Large intestine (tissue), 3 donors: ENCODE data around the gene ELMOD1. TPM values are rescaled to one million over a fixed set of nuclear protein-coding genes. Genes with fewer than 3 reads are reported as not detected.

Source experiments
- DNase-seq, 2 donors: peaks; one replicate each; pipeline versions ENCODE4 v3.0.0 to v3.0.0-alpha.2; 2013
- H3K27ac ChIP-seq: one replicate; pipeline ENCODE4 v1.5.1; 2013; ENCODE audit warnings: low read length
- H3K27me3 ChIP-seq: 2 replicates; pipeline ENCODE4 v1.6.1; 2013; ENCODE audit warnings: low read length; ENCODE audit not compliant: control insufficient read depth, insufficient read depth
- H3K36me3 ChIP-seq: 2 replicates; pipeline ENCODE4 v1.6.1; 2013; ENCODE audit warnings: low read length; ENCODE audit not compliant: control insufficient read depth, insufficient read depth
- H3K4me1 ChIP-seq: one replicate; pipeline ENCODE4 v1.6.1; 2013; ENCODE audit warnings: low read length; ENCODE audit not compliant: control insufficient read depth, insufficient read depth
- H3K4me3 ChIP-seq: one replicate; pipeline ENCODE4 v1.5.1; 2013; ENCODE audit warnings: low read length
- H3K9me3 ChIP-seq: one replicate; pipeline ENCODE4 v1.6.1; 2013; ENCODE audit warnings: mild to moderate bottlenecking, low read depth, low read length, moderate library complexity; ENCODE audit not compliant: control insufficient read depth
- WGBS: methylation state at CpG from one replicate; pipeline ENCODE4 v1.1.5; 2013; ENCODE audit warnings: low lambda C conversion rate; ENCODE audit not compliant: insufficient coverage; 5-methylcytosine and 5-hydroxymethylcytosine counted together
- polyA plus RNA-seq: library from polyadenylated mRNA; unstranded; fragments of 120-200 nt; gene quantifications from one replicate; pipeline ENCODE4 v1.2.1, GENCODE V29; 2013

Gene ELMOD1
- polyA plus RNA-seq, 1 donor: 0.43 TPM

GRCh38 chr11:107683807-107684206 is 92.9 kb downstream of the ELMOD1 start:
- no peak for DNase-seq
- no peaks in the 10 kb centered on the region for H3K4me1 ChIP-seq
- no peaks in the 10 kb centered on the region for H3K27me3 ChIP-seq
- H3K9me3 ChIP-seq: no peaks in the 10 kb centered on the region
- no peak overlapping the region for H3K27ac ChIP-seq
- H3K36me3 ChIP-seq: no peaks in the 10 kb centered on the region
- no CpG with 5 or more reads among the region's 2 CpGs for WGBS
- H3K4me3 ChIP-seq: no peak overlapping the region

- no CpG with 5 or more reads among the region's 6 CpGs for WGBS
- H3K4me1 ChIP-seq: no peaks in the 10 kb centered on the region
- H3K4me3 ChIP-seq: no peak overlapping the region
- no peaks in the 10 kb centered on the region for H3K9me3 ChIP-seq
- peaks cover 4% of the 10 kb centered on the region for H3K27me3 ChIP-seq
- H3K36me3 ChIP-seq: no peaks in the 10 kb centered on the region
- H3K27ac ChIP-seq: no peak overlapping the region
- DNase-seq: no peak
Measured at GRCh38 chr11:107688322-107688918, 97.5 kb downstream of the ELMOD1 start.

GRCh38 chr11:107689317-107690202 is 98.6 kb downstream of the ELMOD1 start:
- 87% methylated on average over 5 of the region's 11 CpGs for WGBS
- Histone ChIP-seq H3K4me3 (no peak overlapping the region), H3K27me3 (peaks cover 4% of the 10 kb centered on the region), H3K4me1 (no peaks in the 10 kb centered on the region), H3K27ac (no peak overlapping the region), H3K36me3 (no peaks in the 10 kb centered on the region), H3K9me3 (no peaks in the 10 kb centered on the region)
- peak; percentile 24 to 52 for DNase-seq

- peaks cover 4% of the 10 kb centered on the region for H3K27me3 ChIP-seq
- no peak overlapping the region for H3K27ac ChIP-seq
- no peak overlapping the region for H3K4me3 ChIP-seq
- no CpG with 5 or more reads among the region's 3 CpGs for WGBS
- no peaks in the 10 kb centered on the region for H3K9me3 ChIP-seq
- no peak for DNase-seq
- no peaks in the 10 kb centered on the region for H3K4me1 ChIP-seq
- no peaks in the 10 kb centered on the region for H3K36me3 ChIP-seq
Measured at GRCh38 chr11:107691000-107691750, 100.2 kb downstream of the ELMOD1 start.

GRCh38 chr11:107695446-107695845 is 104.5 kb downstream of the ELMOD1 start:
- Histone ChIP-seq H3K27me3 (peaks cover 4% of the 10 kb centered on the region), H3K9me3 (no peaks in the 10 kb centered on the region), H3K4me1 (no peaks in the 10 kb centered on the region), H3K4me3 (no peak overlapping the region), H3K36me3 (no peaks in the 10 kb centered on the region), H3K27ac (no peak overlapping the region)
- no peak for DNase-seq
- WGBS: no CpG with 5 or more reads among the region's 1 CpG

- Histone ChIP-seq H3K4me1 (no peaks in the 10 kb centered on the region), H3K36me3 (no peaks in the 10 kb centered on the region), H3K9me3 (no peaks in the 10 kb centered on the region), H3K4me3 (no peak overlapping the region), H3K27ac (no peak overlapping the region), H3K27me3 (peaks cover 4% of the 10 kb centered on the region)
- no CpG with 5 or more reads among the region's 1 CpG for WGBS
- DNase-seq: no peak
Measured at GRCh38 chr11:107696140-107696539, 105.2 kb downstream of the ELMOD1 start.

GRCh38 chr11:107697291-107697690 is 106.3 kb downstream of the ELMOD1 start:
- H3K27ac ChIP-seq: no peak overlapping the region
- WGBS: 85% methylated on average over 2 of the region's 6 CpGs

GRCh38 chr11:107699371-107700285 is 108.7 kb downstream of the ELMOD1 start:
- no CpG with 5 or more reads among the region's 15 CpGs for WGBS
- no peak overlapping the region for H3K27ac ChIP-seq
- no peak overlapping the region for H3K4me3 ChIP-seq
- no peak for DNase-seq
- no peaks in the 10 kb centered on the region for H3K27me3 ChIP-seq
- no peaks in the 10 kb centered on the region for H3K36me3 ChIP-seq
- no peaks in the 10 kb centered on the region for H3K4me1 ChIP-seq
- no peaks in the 10 kb centered on the region for H3K9me3 ChIP-seq

More at GRCh38 chr11:107697291-107697690, 106.3 kb downstream of the ELMOD1 start:
- H3K4me3 ChIP-seq: no peak overlapping the region
- H3K4me1 ChIP-seq: no peaks in the 10 kb centered on the region
- no peaks in the 10 kb centered on the region for H3K9me3 ChIP-seq
- no peaks in the 10 kb centered on the region for H3K27me3 ChIP-seq
- H3K36me3 ChIP-seq: no peaks in the 10 kb centered on the region
- no peak for DNase-seq

- DNase-seq: no peak
- H3K9me3 ChIP-seq: no peaks in the 10 kb centered on the region
- no peaks in the 10 kb centered on the region for H3K4me1 ChIP-seq
- H3K36me3 ChIP-seq: no peaks in the 10 kb centered on the region
- no CpG with 5 or more reads among the region's 7 CpGs for WGBS
- no peak overlapping the region for H3K4me3 ChIP-seq
- H3K27me3 ChIP-seq: no peaks in the 10 kb centered on the region
- H3K27ac ChIP-seq: no peak overlapping the region
Measured at GRCh38 chr11:107702109-107702660, 111.2 kb downstream of the ELMOD1 start.
